ENCODE measurements around the gene COX6A2. TPM values are rescaled to one million over a fixed set of nuclear protein-coding genes. Genes with fewer than 3 reads are reported as not detected.
"Not testable (repeated sequence)": the region's sequence is repeated elsewhere in the genome, so short reads cannot be mapped to it uniquely, and the experiment has no call there.

Gene COX6A2
- total and polyA plus RNA-seq, 8 donors: 0.67 TPM; not detected in 7

- Histone ChIP-seq H3K9me3 (no peaks in the 10 kb centered on the region), H3K4me3 (no peak overlapping the region), H3K4me1 (peaks cover 33 to 67% of the 10 kb centered on the region in 2 donors), H3K27me3 (no peaks in the 10 kb centered on the region), H3K27ac (peak overlapping the region; percentile 57 to 65), H3K36me3 (no peaks in the 10 kb centered on the region)
- intact Hi-C loops (cut with DNase I): no loop called here
- ATAC-seq (peak; percentile 6), DNase-seq (no peak)
- no peak for TF ChIP-seq CTCF (IDR thresholded peaks at IDR 0.05)
These were observed 25.4 kb upstream of the COX6A2 start for GRCh38 chr16:31453255-31454204.

- Histone ChIP-seq H3K36me3 (no peaks in the 10 kb centered on the region), H3K4me1 (peaks cover 30 to 59% of the 10 kb centered on the region in 2 donors), H3K27ac (peak overlapping the region; percentile 57 to 65), H3K9me3 (no peaks in the 10 kb centered on the region), H3K27me3 (no peaks in the 10 kb centered on the region), H3K4me3 (no peak overlapping the region)
- ATAC-seq (peak; percentile 43), DNase-seq (no peak)
- TF ChIP-seq CTCF (IDR thresholded peaks at IDR 0.05): no peak
- intact Hi-C loops (cut with DNase I): no loop called here
These were observed 24.5 kb upstream of the COX6A2 start for GRCh38 chr16:31452631-31453106.

- TF ChIP-seq CTCF (IDR thresholded peaks at IDR 0.05): peak; percentile 34 to 36
- H3K27ac ChIP-seq: peak overlapping the region in 1 of 2 donors; percentile 34
- H3K27me3 ChIP-seq: no peaks in the 10 kb centered on the region
- intact Hi-C loops (cut with DNase I): no loop called here
- H3K9me3 ChIP-seq: no peaks in the 10 kb centered on the region
- ATAC-seq: peak; percentile 79
- no peaks in the 10 kb centered on the region for H3K36me3 ChIP-seq
- peaks cover 22 to 50% of the 10 kb centered on the region in 2 donors for H3K4me1 ChIP-seq
- no peak overlapping the region for H3K4me3 ChIP-seq
- DNase-seq: peak in 1 of 4 donors; percentile 65
These were observed 23.7 kb upstream of the COX6A2 start for GRCh38 chr16:31451681-31452351.

- intact Hi-C loops (cut with DNase I): no loop called here
- Histone ChIP-seq H3K27ac (no peak overlapping the region), H3K9me3 (no peaks in the 10 kb centered on the region), H3K27me3 (no peaks in the 10 kb centered on the region), H3K4me3 (no peak overlapping the region), H3K4me1 (peaks cover 20 to 44% of the 10 kb centered on the region in 2 donors), H3K36me3 (no peaks in the 10 kb centered on the region)
- no peak for ATAC-seq
- TF ChIP-seq CTCF (IDR thresholded peaks at IDR 0.05): no peak
- DNase-seq: no peak
These were observed 23.0 kb upstream of the COX6A2 start for GRCh38 chr16:31451201-31451600.

- H3K27ac ChIP-seq; H3K9me3 ChIP-seq; H3K36me3 ChIP-seq; DNase-seq; ATAC-seq; intact Hi-C loops (cut with DNase I); H3K4me3 ChIP-seq; H3K27me3 ChIP-seq: not testable (repeated sequence)
- peaks cover 0 to 10% of the 10 kb centered on the region in 2 donors for H3K4me1 ChIP-seq
These were observed 17.8 kb upstream of the COX6A2 start for GRCh38 chr16:31445931-31446330.
